Activated gamma-delta T cell treated with anti-CD3 and anti-CD28 coated beads, Interleukin-2, amount 50 U/mL, for 16 hours (primary cell): ENCODE results near the gene ACYP1.
A peak's percentile ranks its signal among the peaks of the same experiment; 100 is the strongest.
"Not testable (repeated sequence)": the region's sequence is repeated elsewhere in the genome, so short reads cannot be mapped to it uniquely, and the experiment has no call there.

ENCODE experiments used
- DNase-seq: peaks from one replicate; pipeline ENCODE4 v3.0.0-alpha.2; 2020; ENCODE audit warnings: low read depth

ACYP1 gene

DNA sequence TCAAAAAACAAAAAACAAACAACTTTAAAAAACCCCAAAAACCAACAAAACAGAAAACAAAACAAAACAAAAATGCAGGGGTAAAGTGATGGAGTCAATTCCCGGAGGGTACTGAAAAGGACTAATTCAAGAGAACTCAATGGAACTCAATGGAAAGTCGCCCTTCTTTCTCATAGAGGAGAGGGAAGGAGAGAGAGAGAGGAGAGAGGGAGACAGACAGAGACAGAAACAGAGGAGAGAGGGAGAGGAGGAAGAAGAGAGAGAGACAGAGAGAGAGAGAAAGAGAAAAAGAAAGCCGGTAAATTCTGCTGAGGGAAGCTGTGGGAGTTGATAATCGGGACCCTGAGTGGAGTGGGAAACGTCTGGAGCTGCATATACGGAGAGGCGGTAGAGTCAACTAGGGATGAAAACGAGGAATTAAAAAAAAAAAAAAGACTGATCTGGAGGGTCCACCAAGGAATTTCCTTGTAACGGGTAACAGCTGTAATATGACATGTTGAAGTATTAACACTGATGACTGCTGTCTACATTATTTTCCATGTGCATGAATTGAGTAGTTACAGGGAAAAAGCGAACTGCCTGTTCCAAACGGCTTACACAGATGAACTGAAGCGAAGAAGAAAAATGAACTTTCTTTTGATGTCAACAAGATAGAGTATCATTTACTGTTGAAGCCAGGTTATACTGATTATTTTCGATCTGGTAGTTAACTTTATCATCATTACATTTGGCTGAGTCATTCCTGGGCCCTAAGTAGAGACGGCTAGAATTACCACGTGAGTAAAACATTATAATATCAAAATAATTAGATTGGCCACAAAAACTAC, 4.7 kb upstream of the ACYP1 start:
- DNase-seq: no peak

DNA sequence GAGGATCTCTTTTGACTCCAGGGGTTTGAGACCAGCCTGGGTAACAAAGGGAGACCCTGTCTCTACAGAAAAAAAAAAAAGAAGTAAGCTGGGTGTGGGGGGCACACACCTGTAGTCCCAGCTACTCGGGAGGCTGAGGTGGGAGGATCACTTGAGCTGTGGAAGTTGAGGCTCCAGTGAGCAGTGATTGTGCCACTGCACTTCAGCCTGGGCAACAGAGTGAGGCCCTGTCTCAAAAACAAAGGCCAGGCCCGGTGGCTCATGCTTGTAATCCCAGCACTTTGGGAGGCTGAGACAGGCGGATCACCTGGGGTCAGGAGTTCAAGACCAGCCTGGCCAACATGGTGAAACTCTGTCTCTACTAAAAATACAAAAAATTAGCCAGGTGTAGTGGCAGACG, 3.9 kb upstream of the ACYP1 start:
- DNase-seq: not testable (repeated sequence)

DNA sequence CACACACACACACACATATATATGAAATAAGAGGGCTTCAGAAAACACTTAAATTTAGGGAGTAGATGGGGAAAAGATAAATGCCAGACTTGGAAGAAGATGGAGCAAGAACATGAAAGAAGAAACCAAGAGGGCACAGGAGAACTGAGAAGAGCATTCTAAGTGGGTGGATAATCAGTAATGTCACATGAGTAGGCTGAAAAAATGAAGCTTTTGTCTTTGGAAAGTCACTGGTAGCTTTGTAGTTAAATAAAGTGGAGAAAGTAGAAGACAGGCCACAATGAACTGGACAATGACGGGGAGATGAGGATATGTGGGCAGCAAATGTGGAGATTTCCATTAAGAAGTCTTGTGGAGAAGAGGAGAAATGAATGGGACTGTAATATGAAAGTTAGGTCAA, 3.4 kb upstream of the ACYP1 start:
- no peak for DNase-seq

DNA sequence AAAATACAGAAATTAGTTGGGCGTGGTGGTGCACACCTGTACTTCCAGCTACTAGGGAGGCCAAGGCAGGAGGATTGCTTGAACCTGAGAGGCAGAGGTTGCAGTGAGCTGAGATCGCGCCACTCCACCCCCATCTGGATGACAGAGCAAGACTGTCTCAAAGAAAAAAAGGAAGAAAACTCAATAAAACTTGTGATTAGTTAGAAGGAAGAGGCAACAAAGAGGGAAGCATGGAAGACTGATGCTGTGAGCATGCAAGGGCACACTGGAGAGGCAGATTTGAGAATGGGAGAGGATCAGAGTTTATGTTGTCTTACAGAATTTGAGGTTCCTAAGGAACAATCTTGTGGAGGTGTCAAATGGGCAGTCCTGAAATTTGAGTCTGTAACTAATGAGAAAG, 2.9 kb upstream of the ACYP1 start:
- no peak for DNase-seq

DNA sequence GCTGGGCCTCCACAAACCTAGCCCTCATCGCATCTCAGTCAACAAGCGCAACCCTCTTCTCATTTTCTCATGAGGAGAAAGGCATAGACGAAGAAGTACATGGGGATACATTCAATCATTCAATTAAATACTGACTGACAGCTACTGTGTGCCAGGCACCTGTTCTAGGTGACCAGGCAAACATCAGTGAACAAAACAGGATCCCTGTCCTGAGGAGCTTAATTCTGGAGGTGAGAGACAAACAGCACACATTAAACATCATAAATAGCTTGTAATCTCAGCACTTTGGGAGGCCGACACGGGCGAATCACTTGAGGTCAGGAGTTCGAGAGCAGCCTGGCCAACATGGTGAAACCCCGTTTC, 362 bp upstream of the ACYP1 start:
- no peak for DNase-seq

DNA sequence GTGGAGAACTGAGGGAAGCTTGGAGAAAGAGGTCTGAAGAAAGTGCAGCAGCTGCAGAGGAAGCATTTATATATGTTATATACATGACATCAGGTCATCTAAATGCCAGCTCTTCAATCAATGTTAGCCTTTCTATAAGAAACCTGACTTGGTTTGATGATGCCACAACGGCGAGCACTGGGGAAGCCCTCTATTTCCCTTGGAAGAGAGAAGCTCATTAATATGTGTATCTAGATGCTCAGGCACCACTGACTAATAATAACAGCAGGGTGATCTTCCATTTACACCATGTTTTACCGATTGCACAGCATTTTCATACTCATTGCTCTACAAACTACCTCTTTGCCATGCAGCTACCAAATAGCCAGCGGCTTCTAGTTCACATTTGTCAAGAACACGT, 811 bp downstream of the ACYP1 start:
- DNase-seq: no peak

DNA sequence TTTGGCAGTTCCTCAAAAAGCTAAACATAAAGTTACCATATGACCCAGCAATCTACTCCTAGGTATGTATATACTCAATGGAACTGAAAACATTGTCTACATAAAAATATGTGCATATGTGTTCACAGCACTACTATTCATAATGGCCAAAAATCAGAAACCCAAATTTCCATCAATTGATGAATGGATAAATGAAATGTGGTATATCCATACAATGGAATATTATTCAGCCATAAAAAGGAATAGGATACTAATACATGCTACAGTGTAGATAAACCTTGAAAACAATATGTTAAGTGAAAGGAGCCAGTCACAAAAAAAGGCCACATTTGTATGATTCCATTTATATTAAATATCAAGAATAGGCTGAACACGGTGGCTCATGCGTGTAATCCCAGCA, 3.4 kb downstream of the ACYP1 start:
- DNase-seq: no peak

DNA sequence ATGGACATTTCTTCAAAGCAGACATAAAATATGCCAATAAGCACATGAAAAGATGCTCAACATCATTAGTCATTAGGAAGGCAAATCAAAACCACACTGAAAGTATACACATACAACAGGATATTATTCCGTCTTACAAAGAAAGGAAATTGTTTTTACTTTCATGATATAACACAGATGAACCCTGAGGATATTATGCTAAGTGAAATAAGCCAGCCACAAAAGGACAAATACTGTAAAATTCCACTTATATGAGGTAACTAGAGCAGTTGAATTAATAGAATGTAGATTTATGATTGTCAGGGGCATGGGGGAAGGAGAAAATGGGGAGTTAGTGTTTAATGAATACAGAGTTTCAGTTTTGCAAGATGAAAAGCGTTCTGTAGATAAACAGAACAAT, 4.2 kb downstream of the ACYP1 start:
- DNase-seq: no peak

DNA sequence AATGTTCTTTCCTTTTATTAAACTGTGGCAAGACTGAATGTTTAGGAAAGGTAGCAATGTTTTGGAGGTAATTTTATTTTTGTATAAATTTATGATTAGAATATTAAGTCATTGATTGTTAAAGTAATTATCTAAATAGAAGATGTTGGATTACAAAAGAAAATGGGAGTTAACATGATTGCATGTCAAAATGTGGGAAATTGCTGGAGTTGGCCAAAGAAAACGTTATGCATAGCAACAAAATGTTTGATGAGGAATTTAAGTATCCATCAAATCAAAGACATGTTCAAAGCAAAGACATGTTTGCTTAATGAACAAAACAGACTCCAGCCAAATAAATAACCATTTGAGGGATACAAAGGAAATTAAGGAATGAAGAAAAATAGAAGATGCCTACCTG, 9.4 kb downstream of the ACYP1 start:
- no peak for DNase-seq

DNA sequence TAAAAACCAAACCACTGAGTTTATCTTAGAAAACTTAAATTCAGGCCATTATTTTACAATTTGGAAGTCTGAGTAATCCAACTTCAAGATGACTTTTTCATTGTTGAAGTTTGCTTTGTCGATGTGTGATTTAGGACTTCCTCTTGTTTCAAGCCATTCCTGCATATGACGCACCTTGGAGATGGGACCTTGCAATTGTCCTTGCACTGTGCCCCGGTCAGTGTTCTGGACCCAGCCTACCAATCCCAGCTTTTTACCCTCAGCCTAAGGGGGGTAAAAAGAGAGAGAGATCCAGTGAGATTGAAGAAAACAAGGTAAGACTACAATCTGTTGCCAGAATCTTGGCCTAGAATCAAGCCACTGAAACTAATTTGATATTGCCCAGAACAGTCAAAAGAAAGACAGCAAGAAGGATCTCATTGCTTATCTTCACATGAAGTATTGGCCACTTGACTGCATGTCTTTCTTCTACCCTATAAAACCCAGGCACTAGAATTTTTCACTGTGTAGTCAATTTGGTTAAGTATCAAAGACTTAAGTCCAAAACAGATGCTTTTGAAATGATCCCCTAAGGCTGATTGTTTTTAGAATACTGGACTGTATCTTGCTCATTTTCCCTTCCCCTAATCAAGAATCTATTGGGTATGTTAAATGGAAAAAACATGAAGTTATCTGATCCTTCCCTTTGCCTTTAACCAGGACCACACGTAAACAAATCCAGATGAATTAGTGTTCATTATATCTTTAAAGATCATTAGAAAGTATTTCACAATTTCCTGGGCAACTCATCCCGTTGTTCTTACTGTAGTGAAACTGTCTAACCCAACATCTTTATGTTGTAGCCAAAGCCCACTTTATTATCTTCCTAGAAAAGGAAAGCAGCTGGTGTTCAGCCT, 10.2 kb downstream of the ACYP1 start:
- DNase-seq: no peak

DNA sequence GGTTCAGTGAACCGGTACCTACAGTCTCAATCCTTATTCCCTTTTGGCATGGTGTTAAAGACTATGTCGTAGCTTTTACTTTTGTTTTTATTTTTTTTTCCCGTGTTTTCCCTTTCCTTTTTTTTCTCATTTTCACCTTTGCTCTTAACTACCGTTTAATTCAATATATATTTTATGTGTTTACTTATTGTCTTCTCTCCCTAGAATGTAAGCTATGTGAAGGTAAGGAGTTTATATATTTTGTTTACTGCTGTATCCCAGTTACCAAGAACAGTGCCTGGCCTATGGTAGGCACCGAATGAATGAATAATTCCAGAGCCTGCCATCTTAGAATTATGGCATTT, 12.3 kb downstream of the ACYP1 start:
- DNase-seq: no peak

DNA sequence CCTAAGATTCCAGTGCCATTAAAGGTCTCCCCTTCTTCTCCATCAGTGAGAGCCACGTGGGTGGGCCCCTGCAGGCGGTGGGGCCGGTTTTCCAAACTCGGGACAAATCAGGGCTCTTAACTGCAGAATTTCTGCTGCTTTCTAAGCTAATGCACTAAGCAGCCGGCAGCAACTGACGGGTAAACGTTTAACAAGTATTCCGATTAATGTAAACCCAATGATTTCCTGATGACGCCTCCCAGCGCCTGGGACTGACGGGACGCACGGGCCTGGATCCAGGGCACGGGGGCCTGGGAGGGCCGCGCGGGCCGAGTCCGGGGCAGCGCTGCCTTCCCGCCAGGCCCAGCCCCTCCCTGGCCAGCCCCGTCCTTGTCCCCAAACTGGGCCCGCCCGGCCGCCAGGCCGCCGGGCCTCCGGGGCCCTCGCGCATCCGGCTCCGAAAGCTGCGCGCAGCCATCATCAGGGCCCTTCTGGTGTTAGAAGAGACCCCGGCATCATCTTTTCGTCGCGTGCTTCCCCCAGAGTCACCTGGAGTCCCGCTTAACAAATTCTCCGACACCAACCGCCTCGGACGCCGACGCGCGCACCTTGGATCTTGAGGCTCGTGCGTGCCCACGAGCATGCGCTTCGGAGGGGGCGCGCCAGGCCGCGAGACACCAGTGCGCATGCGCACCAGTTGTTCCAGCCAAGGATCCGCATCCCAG, 12.8 kb downstream of the ACYP1 start, which contains the start of gene MLH3:
Gene MLH3 (minus strand): TSS at position 616 of the 704 bp plus-strand sequence. CDS start 1,812 bp downstream, outside the sequence.
- DNase-seq: peak; percentile 69

DNA sequence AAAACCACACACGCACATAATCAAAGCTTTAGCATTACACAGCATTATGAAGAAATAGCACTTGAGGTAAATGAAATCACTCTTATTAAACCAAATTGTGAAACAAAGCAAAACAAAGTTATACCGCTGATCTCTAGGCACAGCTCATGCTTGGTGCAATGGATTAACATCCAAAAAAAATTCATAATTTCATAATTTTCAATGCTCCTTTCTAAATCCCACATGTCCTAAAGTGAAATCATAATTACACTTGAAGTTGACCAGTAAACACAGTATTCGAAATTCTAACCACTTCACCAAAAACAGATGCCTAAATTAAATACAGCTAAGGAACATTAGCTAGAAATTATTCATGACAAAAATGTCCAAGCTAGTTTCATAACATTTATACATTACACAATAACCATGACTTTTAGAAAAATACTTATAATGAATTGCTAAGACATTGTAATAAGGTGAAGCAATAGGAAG, 14.1 kb downstream of the ACYP1 start:
- DNase-seq: no peak

DNA sequence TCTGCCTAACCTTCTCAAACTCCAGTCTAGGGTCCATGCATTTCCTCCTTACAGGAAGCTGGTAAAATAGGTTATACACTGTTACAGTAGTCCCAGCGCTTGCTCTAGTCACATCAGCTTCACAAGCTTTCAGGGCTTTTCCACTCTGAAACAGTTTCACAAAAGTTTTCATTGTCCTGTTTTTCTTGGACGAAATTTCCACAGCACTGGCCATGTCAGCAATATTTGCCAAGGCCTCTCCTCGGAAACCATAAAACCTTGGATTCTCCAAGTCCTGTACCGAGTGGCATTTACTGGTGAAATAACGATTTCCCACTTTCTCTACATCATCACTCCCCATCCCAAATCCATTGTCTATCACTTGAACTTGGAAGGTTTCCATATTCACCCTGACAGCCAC, 14.7 kb downstream of the ACYP1 start:
- no peak for DNase-seq

DNA sequence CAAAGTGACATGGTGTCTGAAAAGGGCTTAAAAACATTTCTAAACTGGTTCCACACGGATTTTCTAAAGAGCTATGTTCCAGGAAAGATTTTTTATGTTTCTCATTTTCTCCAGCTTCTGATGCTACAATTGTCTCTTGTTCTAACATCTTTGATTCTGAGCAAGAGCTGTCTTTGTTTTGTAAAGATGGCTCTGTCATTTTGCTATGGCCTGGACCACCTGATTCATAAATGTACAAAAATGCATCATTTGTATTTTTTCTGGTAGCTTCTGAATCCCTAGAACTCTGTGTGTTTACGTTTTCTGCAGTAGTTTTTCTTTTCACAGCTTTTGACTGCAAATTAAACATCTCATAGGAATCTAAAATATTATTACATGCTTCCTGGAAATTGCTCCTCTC, 15.7 kb downstream of the ACYP1 start:
- DNase-seq: no peak

DNA sequence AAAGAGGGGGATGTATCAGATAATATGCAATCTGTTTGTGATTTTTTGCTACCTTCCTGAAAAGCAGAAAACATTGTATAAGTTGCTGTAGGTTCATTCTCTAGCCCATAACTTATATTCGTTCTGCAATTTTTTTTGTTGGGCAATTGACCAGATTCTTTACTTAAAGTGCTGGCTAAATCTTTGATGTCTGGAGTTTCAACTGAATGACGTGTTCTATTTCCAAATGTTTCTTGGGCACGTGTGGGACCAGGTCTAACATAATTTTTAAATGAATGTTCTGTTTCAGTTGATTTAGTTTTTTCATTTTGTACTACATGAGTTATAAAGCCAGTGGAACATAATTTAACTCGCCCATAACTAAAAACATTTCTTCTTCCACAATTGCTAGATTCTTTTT, 16.3 kb downstream of the ACYP1 start:
- no peak for DNase-seq

DNA sequence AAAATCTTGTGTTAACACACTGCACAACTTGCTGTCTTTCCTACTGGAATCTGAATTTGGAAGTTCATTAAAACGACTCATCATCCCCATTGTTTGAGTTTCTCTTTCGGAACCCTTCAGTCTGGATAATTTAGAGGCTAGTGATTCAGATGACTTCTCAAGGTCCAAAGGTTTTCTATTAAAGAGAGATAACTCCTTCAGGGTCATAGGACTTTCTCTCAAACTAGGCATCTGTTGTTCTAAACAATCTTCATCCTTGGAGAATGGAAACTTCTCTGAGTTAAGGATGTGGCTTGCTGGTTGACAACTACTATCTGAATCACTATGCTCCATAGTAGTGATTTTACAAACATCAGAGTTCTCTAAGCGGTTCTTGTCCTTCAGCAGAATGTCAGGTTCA, 16.9 kb downstream of the ACYP1 start:
- DNase-seq: no peak

DNA sequence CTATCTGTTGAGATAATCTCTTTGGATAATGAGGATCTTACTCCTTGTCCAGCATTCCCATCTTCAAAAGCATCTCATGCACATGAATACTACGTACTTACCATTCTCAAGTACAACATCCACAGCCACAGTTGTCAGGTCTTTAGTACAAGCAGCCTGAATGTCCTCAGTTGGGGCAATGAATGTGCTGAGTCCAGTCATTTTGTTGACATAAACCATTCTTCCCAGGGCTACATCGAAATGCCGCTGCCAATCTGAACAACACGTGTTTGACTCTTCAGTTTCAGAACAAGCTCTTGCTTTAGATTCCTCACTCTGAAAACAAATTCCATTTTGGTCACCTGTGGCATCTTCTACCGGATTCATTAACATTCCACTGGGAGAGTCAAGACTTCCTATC, 17.5 kb downstream of the ACYP1 start:
- no peak for DNase-seq

DNA sequence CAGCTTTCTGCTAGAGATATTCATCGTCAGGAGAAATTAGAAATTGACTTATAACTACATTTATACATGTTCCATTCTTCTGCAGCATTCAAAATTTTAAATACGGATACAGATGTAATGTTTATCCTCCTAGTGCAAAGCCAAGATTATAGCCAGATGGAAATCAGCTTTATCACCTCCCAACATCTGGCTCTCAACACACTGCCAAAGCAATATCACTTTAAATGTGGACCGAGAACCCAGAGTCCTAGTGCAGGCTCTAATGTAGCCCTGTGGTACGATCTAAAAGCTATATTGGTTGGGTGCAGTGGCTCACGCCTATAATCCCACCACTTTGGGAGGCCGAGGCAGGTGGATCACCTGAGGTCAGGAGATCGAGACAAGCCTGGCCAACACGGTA, 19.1 kb downstream of the ACYP1 start:
- no peak for DNase-seq

DNA sequence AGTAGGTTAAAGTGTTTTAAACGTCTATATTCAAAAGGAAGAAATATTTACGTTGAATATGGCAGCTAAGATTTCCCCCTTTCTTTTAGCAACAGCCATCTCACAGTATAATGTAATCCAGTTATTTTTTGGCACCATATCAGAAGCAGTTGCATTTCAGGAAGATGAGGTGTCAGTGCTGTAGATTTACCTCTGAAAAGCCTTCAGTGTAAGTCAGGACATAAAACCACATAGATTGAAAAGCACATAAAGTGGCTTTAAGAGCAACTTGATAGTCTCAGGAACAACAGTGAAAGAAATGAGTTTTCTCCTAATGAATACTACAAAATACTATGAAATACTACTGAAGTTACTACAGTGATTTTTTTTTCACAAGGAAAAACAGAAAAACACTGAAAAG, 19.5 kb downstream of the ACYP1 start:
- no peak for DNase-seq

DNA sequence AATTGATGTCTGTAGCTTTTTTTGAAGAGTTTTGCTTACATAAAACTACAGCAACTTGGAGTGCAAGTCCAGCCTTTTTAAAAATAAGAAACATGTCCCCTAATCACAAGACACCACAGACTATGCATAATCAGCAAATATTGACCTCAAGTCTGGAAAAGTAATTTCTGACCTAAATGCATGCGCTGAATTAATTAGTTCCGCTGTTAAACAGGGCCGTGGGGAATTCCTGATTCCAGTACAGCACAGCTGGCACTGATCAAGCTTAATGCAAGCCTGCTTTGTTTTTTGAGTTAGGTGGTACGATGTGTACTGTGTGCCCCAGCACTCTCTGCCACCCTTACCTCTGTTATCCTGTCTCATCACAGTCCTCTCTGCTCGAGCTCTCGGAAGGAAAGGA, 21.8 kb downstream of the ACYP1 start:
- no peak for DNase-seq

DNA sequence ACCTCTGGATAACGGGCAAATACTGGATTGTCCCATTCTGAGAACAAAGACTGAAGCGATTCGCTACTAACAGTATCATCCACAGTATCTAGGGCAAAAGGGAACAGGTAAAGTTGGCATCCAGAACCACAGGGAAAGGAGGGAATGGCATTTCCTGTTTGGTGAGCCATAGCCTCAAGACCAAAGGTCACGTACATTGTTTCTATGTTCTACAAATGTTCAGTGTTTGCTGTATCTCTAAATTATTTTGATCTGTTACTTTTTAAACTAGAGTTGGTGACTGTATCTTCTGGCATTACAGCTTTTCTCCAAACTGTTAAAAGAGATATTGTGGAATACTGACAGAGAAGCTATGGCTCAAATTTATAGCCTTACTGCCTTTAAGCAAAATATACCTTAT, 22.2 kb downstream of the ACYP1 start:
- no peak for DNase-seq

DNA sequence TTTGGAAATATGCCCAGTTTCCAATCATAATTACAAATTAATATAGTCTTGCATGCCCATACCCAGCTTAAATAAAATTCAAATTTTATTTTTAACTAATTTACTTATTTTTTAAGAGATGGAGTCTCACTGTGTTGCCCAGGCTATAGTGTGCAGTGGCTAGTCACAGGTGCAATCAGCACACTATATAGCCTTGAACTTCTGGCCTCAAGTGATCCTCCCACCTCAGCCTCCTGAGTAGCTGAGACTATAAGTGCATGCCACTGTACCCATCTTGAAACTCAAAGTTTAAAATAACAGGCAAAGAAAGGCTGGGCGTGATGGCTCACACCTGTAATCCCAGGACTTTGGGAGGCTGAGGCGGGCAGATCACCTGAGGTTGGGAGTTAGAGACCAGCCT, 22.9 kb downstream of the ACYP1 start:
- no peak for DNase-seq
